ENCODE data around the gene SLC9C1.

SLC9C1 gene

DNA sequence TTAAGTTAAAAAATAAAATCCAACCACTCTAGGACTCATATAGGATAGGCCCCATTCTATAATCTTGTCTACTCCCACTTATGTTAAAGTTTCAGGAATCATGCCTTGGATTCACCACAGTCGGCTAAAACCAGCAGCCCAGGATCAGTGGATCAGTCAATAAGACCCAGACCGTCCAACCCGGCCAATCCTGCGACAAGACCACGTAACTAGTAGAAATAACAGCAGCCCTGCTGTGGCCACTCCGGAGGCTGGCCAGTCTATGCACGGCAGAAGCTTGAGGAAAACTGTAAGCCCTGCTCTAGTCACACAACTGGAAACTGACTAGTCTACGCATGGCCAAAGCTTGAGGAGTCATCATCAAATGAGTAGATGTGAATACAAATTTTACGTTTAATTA, 12.8 kb upstream of the SLC9C1 start:
- DNase-seq, result no peak

DNA sequence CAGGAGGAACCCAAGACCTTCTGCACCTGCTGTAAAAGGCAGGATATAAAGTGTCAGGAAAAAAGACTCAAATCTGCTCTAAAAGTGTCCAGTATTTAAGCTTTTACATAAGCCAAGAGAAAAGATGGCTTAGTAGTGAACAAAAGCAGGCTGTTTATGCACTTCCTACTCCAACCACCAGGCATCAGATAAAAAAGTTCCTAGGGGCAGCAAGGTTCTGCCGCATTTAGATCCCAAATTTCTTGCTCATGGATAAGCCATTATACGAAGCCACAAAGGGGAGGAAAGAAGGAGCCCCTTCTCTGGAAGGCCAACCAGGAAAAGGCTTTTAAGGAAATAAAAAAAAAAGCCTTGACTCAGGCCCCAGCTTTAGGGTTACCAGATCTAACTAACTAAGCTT, 10.6 kb upstream of the SLC9C1 start:
- no peak for DNase-seq

DNA sequence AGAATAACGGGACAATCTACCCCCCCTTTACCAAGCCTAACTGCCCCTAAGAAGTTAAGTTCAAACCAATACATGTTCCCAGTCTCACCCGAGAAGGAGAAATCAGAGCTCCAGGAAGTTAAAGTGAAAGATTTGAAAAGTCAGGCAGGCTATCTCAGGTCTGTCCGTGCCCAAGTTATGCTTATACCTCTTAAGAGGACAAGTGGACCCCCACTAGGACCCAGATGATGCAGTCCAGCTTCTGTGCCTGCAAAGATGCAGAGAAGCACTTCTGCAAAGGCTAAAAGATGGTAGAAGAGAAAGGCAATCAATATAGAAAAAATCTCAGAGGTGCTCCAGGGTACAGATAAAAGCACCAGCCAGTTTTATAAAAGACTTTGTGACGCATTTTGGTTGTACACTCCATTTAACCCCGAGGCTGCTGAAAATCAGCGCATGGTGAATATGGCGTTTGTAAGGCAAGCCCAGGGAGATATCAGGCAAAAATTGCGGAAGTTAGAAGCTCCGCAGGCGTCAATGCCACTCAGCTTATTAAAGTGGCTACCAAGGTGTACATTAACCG, 9.8 kb upstream of the SLC9C1 start:
- no peak for DNase-seq

DNA sequence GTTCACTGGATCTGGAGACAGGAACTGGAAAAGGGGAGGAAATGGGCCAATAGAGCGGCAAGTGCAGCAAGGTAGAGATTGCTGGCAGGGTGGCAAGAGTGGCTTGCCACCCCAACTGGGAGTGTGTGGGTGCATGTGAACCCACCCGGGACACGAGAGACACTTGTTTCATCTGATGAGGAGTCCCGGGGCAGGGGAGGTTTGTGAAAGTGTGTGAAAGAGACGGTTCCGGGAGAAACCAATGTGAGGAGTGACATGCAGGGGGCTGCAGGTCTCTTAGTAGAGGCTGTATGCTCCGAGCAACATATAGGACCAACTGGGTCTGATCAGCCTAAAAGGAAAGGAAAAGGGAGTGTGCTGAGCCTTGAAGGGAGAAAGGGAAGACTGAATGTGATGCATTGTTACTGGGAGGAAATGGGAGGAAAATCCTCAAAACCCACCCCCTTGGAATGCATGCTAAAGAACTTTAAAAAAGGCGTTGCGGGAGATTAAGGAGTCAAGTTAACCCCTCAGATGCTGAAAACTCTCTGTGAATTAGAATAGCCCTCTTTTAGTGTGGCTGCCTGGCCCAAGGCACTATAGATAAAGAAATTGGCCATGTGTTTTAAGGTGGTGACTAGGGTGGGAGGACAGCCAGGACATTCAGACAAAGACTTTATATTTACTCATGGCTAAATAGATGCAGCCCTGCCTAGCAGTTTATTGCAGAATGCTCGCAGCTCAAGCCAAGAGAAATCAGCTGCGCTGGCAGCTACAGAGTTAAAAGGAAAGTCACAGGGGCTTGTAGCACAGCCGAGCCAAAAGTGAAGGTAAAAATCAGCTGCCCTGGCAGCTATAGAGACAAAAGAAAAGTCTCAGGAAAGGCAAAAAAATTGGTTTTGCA, 9.1 kb upstream of the SLC9C1 start:
- no peak for DNase-seq

DNA sequence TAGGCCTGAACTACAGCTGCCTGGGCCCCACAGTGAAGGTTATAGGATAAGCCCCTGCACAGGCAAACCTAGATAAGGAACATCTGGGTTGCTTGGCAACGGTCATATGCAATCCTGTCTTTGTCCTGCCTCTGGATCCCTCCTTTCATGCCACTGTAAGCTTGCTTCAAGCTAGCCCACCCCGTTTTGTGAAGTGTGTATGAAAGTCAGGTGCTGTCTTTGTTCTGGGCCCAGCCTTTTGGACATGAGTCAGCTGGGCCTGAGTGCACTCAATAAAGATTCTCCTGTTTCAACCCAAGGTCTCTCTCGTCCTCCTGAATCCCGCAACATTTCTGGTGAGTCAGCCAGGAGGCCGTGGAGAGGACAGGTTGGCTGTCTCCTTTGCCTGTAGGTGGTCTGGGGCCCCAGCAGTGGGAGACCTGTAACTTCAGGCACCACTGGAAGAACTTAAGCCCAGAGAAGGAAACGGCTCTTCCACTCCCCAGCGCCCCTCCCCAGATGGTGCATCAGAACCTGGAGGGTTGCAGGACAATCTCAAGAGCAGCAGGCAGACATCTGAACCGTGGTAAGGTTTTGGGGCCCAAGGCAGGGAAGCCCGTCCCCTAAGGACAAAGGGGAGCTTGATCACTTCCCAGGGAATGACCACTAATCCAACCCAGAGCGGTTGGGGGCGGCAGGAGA, 8.3 kb upstream of the SLC9C1 start:
- DNase-seq, result no peak

DNA sequence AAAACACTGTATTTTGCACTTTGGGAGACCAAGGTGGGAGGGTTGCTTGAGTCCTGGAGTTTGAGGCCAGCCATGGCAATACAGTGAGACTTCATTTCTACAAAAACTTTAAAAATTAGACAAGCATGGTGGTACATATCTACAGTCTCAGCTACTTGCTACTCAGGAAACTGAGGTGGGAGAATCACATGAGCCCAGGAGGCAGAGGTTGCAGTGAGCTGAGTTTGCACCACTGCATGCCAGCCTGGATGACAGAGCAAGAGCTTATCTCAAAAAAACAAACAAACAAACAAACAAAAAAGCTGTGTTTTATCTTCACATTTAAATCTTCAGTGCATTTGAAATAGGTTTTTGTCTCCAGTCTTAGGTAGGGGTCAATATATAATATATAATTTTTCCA, 4.8 kb upstream of the SLC9C1 start:
- DNase-seq, result no peak

DNA sequence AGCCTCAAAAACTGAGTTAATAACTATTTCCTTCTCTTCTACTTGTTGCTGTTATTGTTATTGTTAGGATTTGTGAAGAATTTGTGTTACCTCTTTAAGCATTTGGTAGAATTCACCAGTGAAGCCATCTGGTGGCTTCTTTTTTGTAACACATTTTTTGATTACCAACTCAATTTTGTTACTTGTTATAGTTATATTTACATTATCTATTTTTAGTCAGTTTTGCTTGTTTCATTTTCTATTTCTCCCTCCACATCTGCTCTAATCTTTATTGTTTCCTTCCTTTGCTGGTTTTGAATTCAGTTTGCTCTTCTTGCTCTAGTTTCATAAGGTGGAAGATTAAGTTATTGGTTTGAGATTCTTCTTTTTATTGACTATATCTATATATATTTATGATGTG, 3.7 kb upstream of the SLC9C1 start:
- no peak for DNase-seq

DNA sequence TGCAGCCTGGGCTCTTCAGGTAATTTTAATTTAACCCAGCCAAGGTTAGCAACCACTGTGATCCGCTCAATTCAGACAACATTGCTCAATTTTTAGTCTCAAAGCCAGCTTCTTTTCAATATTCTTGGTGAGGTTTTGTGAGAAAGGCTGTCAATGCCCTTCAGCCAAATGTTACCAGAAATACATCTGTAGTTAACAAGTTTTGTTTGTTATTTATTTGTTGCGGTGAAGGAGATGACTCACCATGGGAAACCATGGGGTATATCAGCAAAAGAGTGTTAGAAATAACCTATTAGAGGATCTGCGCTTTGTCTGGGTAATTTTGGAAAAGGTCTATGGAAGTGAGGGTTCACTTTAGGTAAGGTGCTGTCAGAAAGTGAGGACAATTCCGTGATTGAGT, 5.0 kb downstream of the SLC9C1 start:
- no peak for DNase-seq

DNA sequence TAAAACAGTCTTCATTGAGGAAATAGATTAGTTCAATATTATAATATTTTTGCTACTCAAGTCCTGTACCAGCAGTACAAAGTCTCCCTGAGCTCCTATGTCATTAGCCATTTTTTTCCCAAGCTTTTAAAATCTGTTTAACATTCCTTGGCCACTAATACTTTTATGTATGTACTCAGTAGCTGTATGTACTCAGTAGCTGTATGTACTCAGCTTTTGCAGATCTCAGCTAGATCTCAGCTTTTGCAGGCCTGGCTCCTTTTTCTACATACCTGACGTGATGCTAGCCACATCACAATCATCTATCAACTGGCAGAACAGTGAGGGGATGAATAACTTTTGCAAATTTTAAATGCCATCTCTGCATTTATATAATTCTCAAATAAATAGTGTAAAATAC, 13.8 kb downstream of the SLC9C1 start:
- no peak for DNase-seq

DNA sequence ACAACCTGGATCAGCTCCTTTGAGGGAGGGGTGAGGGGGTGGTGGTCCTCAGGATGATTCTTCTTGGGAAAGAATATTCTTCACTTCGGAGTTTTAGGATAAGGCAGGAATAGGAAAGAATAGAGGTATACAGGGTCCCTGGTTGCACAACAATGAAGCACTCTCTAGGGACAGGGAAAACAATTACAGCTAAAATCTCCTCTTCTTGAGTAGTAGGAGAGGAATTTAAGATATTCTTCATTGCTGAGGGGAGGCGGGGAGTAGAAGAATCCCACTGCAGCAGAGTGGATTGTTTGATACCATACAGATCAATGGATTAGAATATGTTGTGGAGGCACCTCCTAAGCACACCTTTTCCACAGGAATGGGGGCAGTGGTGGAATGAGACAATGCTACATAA, 20.5 kb downstream of the SLC9C1 start:
- no peak for DNase-seq

DNA sequence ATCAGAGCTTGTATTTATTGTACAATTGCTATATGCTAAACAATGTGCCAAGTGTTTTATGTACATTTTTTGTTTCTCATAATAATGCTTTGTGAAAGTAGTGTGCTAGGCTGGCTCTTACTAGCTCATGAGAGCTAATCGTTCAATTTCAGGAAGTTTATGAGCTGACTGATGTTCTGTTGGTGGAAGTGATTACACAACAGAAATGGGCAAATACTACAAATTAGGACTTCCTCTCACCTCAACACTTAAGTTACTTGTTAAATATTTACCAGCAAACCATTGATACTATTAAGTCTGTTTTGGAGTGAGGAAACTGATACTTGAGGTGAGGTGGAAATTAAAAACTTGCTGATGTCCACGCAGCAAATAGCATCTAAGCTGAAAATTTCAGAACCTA, 32.3 kb downstream of the SLC9C1 start:
- DNase-seq, result no peak

DNA sequence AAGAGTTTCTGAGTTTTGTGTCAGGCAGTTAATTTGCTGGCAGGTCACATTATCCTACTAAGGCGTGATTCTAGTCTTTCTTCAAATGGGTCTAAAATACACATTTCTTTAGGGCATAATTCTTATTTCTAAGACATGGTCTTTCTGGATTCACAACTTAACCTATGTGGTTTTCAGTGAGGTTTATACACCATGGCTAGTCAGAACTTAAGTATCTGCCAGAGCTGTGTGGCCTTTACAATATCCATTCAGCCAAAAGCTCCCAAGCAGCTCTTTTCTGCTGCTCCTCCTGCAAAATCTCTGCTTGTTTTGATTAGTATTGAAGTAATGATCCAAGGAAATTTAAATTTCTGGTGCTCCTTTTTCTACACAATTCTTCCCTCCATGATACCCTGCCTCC, 33.5 kb downstream of the SLC9C1 start:
- DNase-seq, result no peak

DNA sequence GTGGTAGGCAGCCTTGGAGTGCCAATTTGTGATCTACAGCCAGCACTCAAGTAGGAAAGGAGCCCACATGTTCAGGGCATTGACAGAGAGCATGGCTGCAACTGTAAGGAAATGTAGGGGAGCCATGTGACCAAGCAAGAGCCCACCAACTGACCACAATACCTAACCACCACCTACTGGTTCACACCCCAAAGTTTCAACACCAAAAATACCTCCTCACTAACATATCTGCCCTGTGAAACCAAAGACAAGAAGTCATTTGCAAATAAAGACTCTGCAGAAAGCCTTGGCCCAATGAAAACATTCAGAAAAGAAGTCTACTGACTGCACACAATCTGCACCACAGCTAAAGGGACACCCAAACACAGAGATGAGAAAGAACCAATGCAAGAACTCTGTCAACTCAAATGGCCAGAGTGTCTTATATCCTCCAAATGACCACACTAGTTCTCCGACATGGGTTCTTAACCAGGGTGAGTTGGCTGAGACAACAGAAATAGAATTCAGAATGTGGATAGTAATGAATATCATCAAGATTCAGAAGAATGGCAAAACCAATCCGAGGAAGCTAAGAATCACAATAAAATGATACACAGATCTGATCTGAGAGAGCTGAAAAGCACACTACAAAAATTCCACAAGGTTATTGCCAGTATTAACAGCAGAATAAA, 40.6 kb downstream of the SLC9C1 start:
- DNase-seq, result no peak

DNA sequence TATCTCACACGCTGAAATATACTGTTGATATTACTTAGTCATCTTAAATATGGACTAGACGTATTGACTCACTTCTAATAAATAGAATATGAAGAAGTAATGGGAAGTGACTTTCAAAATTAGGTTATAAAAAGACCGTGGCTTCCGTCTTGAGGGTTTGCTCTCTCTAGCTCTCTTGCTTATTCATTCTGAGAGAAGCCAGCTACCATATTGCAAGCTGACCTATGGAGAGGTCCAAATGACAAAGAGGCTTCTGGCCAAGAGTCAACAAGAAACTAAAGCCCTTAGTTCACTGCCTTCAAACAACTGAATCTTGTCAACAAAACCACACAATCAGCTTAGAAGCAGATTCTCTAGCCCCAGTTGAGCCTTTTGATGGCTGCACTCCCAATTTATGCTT, 46.1 kb downstream of the SLC9C1 start:
- no peak for DNase-seq

DNA sequence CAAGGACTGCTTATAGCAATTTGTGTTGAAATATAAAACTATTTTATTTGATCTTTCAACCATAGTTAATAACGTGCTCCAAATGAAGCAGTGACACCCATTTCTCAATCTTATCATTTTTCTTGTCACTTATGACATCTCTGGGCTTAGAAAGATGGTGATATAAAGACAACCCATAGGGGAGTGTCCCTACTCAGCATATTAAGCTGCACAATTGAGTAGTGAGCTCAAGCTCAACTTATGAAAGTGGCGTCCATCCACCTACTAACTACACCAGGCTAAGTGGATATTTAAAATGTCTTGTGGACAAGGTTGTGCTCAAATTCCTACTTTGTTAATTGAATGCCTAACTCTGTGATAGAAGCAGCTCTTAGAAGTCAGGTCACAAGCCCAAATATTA, 46.7 kb downstream of the SLC9C1 start:
- no peak for DNase-seq

DNA sequence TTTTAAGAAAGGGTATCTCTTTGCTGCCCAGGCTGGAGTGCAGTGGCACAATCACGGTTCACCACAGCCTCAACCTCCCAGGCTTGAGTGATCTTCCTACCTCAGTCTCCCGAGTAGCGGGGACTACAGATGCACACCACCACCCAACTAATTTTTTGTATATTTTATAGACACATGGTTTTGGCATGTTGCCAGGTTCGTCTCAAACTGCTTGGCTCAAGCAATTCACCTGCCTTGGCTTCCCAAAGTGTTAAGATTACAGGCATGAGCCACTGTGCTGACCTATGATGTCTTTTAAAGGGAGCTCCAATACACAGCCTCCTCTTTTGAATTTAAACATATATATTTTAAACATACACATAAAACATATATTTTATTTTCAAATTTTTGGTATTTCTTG, 60.9 kb downstream of the SLC9C1 start:
- DNase-seq, result no peak

DNA sequence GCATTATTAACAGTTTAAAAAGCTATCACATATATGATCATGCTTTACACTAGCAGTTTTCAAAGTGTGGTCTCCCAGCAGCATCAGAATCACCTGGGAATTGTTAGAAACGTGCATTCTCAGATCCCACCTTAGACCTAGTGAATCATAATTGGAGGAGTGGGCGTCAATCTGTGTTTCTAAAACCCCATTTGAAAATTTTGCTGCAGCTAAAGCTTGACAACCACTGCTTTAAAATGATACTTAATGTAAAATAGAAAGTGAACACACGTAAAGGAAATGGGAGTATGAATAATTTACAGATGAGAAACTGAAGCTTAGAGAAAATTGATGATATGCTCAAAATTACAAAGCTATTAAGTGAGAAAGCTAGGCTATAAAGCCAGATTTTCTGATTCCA, 62.3 kb downstream of the SLC9C1 start:
- DNase-seq, result no peak

DNA sequence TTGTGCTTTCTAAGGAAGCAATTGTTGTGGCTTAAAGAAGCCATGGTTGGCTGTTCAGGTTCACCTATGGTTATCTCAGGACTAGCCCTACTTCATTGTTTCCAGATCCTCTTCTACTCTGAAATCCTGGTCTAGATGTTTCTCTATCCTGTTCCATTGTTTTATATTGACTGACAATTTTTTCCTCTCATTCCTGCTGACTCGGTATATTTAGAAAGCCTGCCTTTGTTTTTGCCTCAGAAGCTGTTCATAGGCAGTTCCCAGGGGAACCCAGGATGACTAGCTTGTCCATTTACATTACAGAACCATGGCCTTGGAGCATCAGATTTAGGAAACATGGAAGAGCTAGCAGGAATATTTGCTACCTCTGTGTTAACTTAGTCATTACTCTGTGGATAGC, 64.0 kb downstream of the SLC9C1 start:
- no peak for DNase-seq

DNA sequence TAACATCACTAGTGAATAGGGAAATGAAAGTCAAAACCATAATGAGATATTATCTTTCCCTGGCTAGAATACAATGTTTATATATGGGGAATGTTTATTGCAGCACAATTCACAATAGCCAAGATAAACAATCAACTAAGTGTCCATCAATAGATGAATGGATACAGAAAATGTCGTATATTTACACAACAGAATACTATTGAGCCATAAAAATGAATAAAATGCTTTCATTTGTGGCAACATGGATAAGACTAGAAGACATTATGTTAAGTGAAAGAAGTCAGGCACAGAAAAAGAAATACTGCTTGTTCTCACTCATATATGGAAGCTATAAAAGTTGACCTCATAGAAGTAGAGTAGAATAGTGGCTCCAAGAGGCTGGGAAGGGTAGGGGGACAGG, 65.2 kb downstream of the SLC9C1 start:
- DNase-seq, result no peak

DNA sequence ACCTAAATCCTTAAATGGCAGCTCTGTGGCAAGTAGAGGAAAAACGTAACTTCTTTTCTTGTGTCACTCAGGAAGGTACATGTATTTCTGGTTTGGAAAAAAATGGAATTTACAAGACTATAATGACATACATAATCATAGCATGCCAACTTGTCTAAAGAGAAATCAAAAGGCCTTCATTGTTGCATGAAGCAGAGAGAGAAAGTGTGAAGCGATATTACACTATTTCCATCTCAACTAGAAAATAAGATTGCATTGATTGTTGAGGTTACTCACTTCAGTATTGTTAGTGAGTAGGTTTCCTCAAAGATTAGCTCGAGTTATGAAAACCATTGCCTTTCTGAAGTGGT, 93.7 kb downstream of the SLC9C1 start:
- DNase-seq, result no peak

DNA sequence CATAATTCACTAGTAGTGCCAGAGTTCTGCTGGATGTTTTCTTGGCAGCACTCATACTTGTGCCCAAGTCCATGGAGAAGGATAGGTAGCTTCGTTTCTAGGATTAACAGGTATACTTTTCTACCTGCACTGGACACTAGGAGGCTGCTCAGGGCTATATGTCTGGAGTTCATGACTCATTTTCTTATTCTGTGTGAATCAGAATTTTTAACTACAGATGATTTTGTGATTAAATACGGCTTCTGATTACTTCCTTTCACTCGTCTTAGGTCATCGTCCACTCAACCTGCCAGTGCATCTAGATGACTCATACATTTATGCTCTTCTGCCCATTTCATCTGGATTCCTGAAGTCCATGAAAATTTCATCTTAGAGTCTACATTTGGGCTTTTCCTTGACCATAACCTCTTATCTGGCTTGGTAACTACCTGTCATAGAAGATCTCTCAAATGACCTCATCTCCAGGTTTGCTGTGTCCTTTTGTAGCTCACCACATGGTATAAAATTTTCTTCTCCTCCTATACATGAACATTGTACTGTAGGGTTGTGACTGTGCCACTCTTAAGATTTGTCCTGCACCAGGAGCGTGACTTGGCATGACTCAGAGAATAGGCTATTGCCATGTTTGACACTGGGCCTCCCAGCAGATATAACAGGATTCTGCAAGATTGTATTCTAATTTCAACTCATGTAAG, 94.2 kb downstream of the SLC9C1 start:
- no peak for DNase-seq

DNA sequence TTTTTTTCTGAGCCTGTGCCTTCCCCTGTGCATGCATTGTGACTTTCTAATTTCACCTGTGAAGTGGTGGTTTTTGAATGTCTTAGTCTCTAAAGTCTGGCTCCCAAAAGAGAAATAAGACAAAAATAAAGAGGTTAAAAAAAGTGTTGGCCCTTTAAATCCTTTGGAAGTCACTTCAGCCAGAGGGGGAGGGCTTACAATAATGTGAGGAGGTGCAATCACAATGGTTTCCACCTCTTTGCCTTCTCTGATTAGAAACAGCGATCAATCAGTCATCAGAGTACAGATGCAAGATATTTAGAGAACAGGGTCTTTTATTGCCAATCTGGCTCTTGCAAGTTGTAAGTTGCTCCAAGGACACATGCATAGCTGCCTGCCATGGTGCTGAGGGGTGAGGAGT, 96.9 kb downstream of the SLC9C1 start:
- DNase-seq, result no peak

DNA sequence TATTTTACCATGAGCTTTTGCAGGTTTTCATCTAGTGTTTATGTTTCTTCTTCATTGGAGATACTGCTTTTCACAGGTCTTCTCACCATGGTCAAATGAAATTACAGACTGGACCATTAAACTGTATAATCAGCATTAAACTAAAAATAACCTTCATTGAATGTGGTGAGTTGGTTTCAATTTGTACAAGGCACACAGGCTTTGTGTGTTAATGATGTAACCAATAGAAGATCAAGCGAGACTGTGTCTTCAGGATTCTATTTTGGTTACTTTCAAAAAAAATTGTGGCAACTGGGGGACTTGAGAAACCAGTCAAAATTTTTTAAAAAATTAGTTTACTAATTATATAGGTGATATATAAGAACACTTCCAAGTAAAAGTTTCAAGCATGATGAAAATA, 106.7 kb downstream of the SLC9C1 start:
- no peak for DNase-seq
